Esophagus squamous epithelium (tissue), 4 donors: Measurements from ENCODE around the gene RGS2.

ENCODE experiments used
- CTCF ChIP-seq, 6 experiments: fragments of 450-650 bp in 4 of 6; fragments of 200-600 bp in 2 of 6; sonication (generic) in 2 of 6; IDR thresholded peaks; one replicate each; pipeline ENCODE4 v1.5.1; 2016 to 2019; ENCODE audit warnings: antibody characterized with exemption in 6 of 6, mild to moderate bottlenecking in 4 of 6, moderate library complexity in 4 of 6
- POLR2A ChIP-seq, 4 donors: fragments of 450-650 bp; IDR thresholded peaks; one replicate each; pipeline ENCODE4 v1.6.1; 2017; ENCODE audit warnings: antibody characterized with exemption in 4 of 4, mild to moderate bottlenecking in 4 of 4, moderate library complexity in 3 of 4

GRCh38 chr1:192826791-192827546, 18.1 kb downstream of the RGS2 start:
- TF ChIP-seq CTCF (IDR thresholded peaks at IDR 0.05) (no peak), POLR2A (IDR thresholded peaks at IDR 0.05) (no peak)
